ENCODE results near the gene IKZF1. TPM values are rescaled to one million over a fixed set of nuclear protein-coding genes. Genes with fewer than 3 reads are reported as not detected.

IKZF1 gene
- total and polyA plus RNA-seq, 2 of the 13 experiments (the other 11 are each of a cell fraction or from before 2014, with no cell fraction given): not detected

DNA sequence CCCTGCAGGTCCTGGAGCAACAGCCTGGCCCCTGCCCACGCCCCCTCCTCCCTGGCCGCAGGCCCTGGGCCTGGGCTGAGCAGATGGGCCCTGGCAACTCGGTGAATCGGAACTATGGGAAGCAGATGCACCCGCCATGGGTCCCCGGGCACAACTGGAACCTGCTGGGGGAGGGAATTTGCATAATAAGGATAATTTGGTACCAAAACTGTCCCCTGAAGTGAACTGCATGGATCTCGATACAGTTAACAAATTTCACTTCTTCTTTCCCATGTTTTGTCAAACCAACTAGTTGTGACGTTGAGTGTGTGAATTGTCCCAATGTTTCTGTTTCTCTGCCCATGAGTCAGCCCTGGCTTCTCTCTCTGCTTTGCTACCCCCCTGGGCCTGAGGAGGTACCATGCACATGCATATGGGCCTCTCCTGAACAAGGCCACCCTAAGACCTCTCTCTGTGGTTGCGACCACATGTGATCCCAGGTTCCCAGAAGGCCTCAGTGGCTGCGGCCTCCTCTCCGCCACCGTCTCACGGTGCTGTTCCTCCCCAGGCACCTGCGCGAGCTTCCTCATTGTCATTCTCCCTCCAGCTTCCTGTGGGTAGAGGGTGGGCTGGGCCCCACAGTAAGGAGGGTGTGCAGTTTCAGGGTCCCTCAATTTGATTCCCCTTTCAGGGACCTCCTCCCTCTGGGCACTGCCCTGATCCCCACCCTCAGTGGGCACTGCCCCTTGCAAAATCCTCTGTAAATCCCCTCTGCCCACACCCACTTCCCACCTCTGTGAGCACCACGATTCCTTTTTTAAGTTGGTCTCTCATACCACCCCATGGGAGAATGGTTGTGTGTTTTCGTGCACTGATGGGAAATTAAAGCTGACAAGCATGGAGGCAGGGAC, 105.6 kb downstream of the IKZF1 start:
- in situ Hi-C loops (cut with HindIII; ENCODE audit: extremely low pct_ligation_motif_present, low pct_unique_long_range_greater_than_20kb): loop anchor here (10.0 kb wide), 2 partner anchors 205 to 265 kb away; no protein-coding TSS in a partner anchor
- 51% methylated on average over 11 of the region's 17 CpGs for WGBS (ENCODE audit: low lambda C conversion rate)
- ATAC-seq: no peak; the same call in 2 of the 3 replicates

More for the DNA sequence above, 105.6 kb downstream of the IKZF1 start:
- TF ChIP-seq, protein P1, sequence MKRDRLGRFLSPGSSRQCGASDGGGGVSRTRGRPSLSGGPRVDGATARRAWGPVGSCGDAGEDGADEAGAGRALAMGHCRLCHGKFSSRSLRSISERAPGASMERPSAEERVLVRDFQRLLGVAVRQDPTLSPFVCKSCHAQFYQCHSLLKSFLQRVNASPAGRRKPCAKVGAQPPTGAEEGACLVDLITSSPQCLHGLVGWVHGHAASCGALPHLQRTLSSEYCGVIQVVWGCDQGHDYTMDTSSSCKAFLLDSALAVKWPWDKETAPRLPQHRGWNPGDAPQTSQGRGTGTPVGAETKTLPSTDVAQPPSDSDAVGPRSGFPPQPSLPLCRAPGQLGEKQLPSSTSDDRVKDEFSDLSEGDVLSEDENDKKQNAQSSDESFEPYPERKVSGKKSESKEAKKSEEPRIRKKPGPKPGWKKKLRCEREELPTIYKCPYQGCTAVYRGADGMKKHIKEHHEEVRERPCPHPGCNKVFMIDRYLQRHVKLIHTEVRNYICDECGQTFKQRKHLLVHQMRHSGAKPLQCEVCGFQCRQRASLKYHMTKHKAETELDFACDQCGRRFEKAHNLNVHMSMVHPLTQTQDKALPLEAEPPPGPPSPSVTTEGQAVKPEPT (CRISPR knock-in tag; IDR thresholded peaks at IDR 0.05; ENCODE audit: low read depth): no peak
- TF ChIP-seq, protein P2, sequence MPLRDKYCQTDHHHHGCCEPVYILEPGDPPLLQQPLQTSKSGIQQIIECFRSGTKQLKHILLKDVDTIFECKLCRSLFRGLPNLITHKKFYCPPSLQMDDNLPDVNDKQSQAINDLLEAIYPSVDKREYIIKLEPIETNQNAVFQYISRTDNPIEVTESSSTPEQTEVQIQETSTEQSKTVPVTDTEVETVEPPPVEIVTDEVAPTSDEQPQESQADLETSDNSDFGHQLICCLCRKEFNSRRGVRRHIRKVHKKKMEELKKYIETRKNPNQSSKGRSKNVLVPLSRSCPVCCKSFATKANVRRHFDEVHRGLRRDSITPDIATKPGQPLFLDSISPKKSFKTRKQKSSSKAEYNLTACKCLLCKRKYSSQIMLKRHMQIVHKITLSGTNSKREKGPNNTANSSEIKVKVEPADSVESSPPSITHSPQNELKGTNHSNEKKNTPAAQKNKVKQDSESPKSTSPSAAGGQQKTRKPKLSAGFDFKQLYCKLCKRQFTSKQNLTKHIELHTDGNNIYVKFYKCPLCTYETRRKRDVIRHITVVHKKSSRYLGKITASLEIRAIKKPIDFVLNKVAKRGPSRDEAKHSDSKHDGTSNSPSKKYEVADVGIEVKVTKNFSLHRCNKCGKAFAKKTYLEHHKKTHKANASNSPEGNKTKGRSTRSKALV (CRISPR knock-in tag; IDR thresholded peaks at IDR 0.05): no peak
- TF ChIP-seq MBNL3 (CRISPR knock-in tag; conservative IDR thresholded peaks at IDR 0.05) (no peak), SP1 (IDR thresholded peaks at IDR 0.05) (no peak), SP1 (CRISPR knock-in tag; IDR thresholded peaks at IDR 0.05) (no peak), ZNF883 (CRISPR knock-in tag; IDR thresholded peaks at IDR 0.05; ENCODE audit: not compliant biosample characterization) (no peak), RCOR2 (CRISPR knock-in tag; IDR thresholded peaks at IDR 0.05) (no peak), ZZZ3 (CRISPR knock-in tag; IDR thresholded peaks at IDR 0.05; ENCODE audit: borderline replicate concordance) (no peak), SRSF9 (IDR thresholded peaks at IDR 0.05; ENCODE audit: borderline replicate concordance, insufficient read depth, low read depth, low read length, poor library complexity, severe bottlenecking) (no peak), RFX1 (IDR thresholded peaks at IDR 0.05) (no peak), ZMAT3 (CRISPR knock-in tag; conservative IDR thresholded peaks at IDR 0.05) (no peak), ZNF232 (CRISPR knock-in tag; IDR thresholded peaks at IDR 0.05; ENCODE audit: borderline replicate concordance) (no peak), ZNF543 (CRISPR knock-in tag; IDR thresholded peaks at IDR 0.05) (no peak), CC2D1A (CRISPR knock-in tag; IDR thresholded peaks at IDR 0.05) (no peak)
- TF ChIP-seq, protein P3, sequence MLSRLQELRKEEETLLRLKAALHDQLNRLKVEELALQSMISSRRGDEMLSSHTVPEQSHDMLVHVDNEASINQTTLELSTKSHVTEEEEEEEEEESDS (CRISPR knock-in tag; IDR thresholded peaks at IDR 0.05; ENCODE audit: borderline replicate concordance): no peak
- TF ChIP-seq, protein P4, sequence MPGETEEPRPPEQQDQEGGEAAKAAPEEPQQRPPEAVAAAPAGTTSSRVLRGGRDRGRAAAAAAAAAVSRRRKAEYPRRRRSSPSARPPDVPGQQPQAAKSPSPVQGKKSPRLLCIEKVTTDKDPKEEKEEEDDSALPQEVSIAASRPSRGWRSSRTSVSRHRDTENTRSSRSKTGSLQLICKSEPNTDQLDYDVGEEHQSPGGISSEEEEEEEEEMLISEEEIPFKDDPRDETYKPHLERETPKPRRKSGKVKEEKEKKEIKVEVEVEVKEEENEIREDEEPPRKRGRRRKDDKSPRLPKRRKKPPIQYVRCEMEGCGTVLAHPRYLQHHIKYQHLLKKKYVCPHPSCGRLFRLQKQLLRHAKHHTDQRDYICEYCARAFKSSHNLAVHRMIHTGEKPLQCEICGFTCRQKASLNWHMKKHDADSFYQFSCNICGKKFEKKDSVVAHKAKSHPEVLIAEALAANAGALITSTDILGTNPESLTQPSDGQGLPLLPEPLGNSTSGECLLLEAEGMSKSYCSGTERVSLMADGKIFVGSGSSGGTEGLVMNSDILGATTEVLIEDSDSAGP (CRISPR knock-in tag; IDR thresholded peaks at IDR 0.05; ENCODE audit: borderline replicate concordance): no peak
- POLR2A ChIA-PET: no interaction called here
- Histone ChIP-seq H3K36me3 (replicated peaks in 1 of 2; ENCODE audit: control insufficient read depth in 1 of 2, insufficient read depth in 2 of 2, low read length in 2 of 2) (no peaks in the 10 kb centered on the region), H3K4me3 (replicated peaks in 1 of 3; ENCODE audit: insufficient read depth in 1 of 3, low read depth in 2 of 3, low read length in 3 of 3) (no peak overlapping the region), H3K4me1 (ENCODE audit: insufficient read depth, low read length) (no peaks in the 10 kb centered on the region), H3K79me2 (ENCODE audit: insufficient read depth, low read length) (no peaks in the 10 kb centered on the region), H3K4me2 (ENCODE audit: low read depth, low read length) (no peak overlapping the region), H3K27me3 (ENCODE audit: control insufficient read depth in 1 of 2, insufficient read depth in 2 of 2, low read length in 2 of 2) (peaks cover 0 to 29% of the 10 kb centered on the region in 2 experiments; a peak in 2 of 5 replicates), H3K9ac (ENCODE audit: insufficient read depth, low read depth, low read length) (no peak overlapping the region), H3K9me3 (ENCODE audit: low read length) (no peaks in the 10 kb centered on the region), H3K27ac (ENCODE audit: extremely low read length, insufficient read depth, low read length) (no peak overlapping the region), H4K20me1 (ENCODE audit: insufficient read depth, low read length) (no peaks in the 10 kb centered on the region), H2AFZ (ENCODE audit: low read length) (no peak overlapping the region)
- CTCF ChIA-PET (ENCODE audit: low intra/inter-chr PET ratio, low total read pairs): no interaction called here
- intact Hi-C loops (cut with micrococcal nuclease; ENCODE audit: unreplicated experiment): no loop called here
- no TSS peak for BruUV-seq (replicated peaks)
- DNase-seq (ENCODE audit: low spot score): no peak
- no peak for FAIRE-seq
